HG03571 (cell line): ENCODE data around the gene TBX10.
"Not testable (repeated sequence)": the region's sequence is repeated elsewhere in the genome, so short reads cannot be mapped to it uniquely, and the experiment has no call there.

Experiments used
- ATAC-seq: cut with Tn5 transposase; IDR thresholded peaks from one replicate; pipeline ENCODE4 v1.9.1; 2021; ENCODE audit not compliant: unreplicated experiment

Gene TBX10

DNA sequence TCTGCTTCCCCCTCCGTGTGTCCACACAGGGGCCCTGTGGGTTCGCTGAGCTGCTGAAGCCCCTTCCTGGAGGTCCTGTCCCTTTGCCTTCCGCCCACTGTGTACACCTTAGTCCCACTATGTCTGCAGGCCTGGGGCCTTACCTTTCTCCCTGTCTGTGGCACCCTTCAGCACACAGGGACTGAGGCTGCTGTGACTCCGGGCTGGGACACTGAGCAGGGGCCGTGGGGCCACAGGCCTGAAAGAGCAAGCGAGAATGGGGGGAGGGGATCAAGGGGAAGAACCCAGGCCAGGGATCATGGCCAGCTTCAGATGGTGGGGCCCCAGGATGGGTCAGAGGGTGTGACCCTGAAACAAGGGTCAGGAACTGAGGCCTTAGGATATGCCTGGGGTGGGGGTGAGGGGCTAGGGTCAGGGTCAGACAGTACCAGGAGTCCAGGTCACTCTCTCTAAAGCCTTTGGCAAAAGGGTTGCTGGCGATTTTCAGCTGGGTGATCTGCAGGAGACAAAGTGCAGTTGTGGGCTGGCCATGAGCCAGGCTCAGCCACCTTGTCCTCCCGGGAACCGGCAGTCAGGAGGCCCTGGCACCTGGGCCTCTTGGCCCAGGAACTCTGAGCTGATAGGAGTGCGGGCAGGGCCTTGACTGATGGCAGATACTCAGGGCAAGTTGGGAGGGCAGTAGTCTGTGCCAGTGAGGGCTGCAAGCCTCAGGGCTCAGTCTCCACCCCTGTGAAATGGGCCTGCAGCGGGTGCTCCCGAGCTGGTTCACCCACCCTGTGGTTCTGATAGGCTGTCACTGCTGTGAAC is 7.2 kb downstream of the TBX10 start:
- no peak for ATAC-seq

DNA sequence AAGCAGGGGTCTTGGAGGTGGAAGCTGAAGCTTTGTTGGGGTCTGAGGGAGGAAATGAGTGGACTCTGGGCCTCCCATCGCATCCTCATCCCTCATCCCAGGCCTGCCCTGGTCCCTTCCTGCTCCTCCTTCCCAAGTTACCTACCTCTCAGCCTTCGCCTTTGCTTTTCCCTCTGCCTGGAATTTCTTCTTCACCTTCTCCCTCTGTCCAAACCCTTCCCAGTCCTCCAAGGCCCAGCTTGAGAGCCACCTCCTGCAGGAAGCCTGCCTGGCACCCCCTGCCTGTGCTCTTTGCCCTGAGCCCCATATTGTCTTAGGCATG is 7.7 kb downstream of the TBX10 start:
- ATAC-seq, result no peak

DNA sequence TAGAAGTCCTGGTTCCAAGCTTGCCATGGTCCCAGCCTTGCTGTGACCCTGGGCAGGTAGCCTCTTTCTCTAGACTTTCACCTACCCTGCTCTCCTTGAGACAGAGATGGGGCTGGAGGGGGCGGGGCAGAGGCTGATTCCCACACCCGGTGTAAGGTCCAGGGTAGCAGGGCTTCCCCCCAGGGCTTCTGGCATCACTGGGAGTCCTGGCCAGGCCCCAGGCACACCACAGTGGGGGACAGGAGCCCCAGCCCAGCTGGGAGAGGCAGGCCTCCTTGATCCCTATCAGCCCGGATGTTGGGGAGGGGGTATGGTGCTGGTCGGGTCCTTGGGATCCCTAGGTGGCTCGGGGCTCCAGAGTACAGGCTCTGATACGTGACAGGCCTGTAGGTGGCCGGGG is 8.2 kb downstream of the TBX10 start:
- no peak for ATAC-seq

DNA sequence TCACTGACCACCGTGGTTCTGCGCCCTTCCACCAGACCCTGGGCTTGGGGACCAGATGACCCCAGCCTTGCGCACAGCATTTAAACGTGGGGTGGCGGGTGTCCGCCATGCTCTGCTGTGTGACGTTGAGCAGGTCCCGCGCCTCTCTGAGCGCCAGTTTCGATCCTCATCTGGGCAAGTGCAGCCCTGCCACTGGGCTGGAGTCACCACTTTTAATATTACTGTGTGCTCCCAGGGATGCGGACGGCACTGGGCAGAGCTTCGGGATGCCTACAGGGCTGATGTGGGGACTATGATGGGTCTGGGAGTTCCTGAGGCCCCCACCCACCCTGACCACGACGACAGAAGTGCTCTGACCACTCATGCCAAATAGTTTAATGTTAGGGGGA is 8.6 kb downstream of the TBX10 start:
- ATAC-seq, result no peak

DNA sequence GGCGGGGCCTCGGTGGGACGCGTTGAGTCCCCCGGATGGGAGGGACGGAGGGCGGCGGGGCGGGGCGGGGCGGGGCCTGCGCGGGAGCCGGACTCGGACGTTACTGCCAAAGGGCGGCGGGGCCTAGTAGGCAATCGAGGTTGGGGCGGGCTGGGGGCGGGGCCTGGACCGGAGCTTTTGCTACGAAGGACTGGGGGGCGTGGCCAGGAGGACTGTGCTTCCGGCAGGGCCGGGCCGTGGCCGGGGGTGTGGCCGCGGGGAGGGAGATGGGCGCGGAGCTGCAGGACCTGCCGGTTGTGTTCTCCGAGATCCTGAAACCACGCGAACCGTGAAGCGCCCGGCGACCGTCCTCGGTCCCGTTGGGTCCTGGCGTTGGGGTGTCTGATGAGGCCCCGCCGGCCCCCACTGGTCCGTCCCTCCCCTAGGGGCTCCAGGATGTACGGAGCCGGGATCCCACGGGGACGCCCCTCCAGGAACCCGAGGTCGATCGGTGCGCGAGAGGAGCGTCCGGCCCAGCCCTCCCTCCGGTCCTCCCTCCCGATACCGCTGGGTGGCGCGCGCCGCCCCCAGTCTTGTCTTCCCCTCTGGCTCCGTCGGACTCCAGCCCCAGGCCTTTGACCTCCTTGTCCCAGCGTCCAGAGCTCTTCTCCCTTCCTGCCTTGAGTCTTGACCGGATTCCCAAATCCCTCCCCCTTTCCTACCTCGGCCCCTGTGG is 9.2 kb downstream of the TBX10 start:
- ATAC-seq, result peak; percentile 53

DNA sequence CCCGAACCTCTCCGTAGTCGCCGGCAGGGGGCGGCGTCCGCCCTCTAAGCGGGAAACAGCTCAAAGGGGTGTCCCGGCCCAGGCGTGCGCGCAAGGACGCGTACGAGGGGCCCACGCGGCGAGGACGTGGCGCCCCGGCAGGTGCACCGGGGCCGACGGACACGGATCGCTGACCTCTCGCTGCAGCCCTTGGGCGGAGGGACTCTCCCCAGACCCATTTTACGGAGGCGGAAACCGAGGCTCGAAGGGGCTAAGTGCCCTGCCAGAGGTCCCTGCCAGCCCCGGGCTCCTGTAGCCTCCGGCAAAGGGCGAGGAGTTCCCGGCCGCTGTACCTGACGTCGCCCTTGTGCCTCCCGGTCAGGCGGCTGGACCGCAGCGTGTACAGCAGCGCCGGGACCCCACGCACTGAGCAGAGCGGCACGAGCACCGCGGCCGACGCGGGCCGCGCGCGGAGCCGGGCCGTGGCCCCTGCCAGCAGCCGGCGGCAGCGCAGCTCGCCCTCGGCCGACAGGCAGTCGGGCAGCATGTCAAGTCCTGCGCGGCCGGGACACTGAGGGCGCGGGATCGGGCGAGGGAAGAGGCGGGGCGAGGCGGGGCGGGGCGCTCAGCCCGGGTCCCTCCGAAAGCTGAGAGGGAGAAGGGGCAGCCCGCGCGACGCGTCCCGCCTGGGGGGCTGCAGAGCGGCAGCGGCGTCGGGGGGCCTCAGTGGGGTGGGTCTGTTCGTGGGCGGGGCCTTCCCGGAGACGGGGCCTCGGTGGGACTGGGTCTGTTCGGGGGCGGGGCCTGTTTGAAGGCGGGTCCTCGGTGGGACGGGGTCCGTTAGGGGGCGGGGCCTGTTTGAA is 10.0 kb downstream of the TBX10 start, which contains the start of gene NUDT8:
TSS of gene NUDT8 (minus strand) at position 552 of the 842 bp plus-strand sequence. CDS start at position 526, 26 bp downstream.
- ATAC-seq, result peak; percentile 55

DNA sequence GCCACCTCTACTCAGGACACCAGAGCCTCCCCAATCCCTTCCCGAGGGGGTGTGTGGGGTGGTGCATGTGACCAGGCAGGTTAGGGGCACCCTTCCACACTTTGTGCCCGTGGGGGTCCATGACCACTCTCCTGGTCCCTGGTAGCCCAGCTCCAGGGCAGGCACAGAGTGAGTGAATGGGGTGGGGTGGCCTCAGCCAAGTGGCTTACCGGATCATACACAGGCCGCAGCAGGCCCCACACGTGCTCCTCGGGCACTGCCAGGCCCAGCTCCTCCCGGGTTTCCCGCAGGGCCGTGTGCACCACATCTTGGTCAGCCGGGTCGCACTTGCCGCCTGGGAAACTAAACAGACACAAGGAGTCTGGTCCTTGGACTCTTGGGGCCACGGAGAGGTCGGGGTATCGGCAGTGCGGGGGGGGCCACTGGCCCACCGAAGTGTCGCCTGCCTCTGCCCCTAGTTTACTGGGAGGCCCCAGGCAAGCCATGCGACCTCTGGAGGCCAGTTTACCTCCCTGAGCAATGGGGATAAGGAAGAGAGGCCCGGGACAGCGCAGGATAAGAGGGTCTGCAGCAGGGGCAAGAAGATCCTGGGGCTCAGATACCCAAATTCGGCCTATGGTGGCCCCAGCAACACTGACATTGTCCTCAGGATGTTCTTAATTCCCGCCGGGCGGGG is 10.7 kb downstream of the TBX10 start:
- ATAC-seq, result no peak

DNA sequence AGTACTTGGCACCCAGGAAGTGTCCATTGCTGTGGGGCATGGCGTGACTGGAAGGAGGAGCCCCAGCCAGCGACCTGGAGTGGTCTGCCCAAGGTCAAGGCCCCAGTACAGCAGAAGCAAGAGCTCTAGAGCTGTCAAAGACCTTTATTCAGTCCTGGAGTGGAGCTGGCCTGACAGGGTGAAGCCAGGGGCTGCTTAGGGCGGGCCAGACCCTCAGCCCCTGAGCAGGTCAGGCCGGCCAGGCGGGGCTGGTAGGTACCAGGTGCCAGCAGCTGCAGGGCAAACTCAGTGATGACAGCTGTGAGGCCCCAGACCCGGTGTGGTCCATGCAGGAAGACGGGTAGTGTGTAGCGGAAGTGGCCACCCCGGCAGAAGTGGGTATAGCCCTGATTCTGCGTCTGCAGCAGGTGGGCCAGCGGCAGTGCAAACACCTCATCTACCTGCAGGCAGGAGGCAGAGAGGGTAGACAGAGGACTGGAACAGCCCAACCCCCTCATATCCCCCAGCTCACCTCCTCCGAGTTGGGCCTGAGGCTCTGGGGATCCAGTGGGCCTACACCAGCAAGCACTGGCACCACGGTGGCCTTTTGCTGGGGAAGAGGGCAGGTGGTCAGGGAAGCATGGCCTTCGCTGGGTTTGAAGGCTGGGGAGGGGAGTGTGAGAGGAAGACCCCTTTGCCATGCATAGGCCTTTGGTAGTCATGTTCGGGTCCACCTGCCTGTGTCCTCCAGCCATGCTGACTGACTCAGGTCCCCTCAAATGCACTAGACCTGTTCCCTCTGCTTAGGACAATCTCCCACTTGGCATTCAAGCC is 11.5 kb downstream of the TBX10 start:
- no peak for ATAC-seq

DNA sequence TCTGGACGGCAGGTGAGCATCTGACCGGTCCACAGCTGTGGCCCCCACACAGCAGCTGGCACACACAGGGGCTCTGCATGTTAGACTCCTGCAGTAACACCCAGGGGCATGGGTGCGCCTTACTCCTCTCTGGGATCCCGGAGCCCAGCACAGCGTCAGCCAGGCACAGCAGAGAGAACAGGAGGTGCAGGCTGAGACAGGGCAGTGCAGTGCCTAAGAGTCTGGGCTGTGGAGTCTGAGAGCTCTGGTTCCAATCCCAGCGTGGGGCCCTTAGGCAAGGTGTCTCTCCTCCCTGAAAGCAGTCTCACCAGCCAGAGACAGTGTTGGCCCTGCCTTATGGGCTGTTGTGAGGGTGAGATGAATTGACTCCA is 12.1 kb downstream of the TBX10 start:
- ATAC-seq, result no peak

DNA sequence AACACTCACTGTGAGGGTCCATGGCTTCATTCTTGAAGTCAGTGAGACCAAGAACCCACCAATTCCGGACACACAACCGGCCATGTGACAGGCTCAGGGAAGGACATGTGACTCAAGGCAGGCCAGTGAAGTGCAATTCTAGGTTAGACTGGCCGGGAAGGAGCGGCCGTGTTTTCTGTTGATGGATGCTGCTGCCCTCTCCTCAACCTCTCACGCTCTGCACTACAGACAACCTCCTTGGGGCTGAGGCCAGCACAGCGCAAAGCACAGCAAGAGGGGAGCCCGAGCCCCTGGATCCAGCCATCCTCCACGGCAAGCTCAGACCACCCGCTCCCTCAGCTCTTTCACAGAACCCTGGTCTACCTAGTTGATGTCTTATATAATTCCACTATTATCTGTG is 12.6 kb downstream of the TBX10 start:
- no peak for ATAC-seq

DNA sequence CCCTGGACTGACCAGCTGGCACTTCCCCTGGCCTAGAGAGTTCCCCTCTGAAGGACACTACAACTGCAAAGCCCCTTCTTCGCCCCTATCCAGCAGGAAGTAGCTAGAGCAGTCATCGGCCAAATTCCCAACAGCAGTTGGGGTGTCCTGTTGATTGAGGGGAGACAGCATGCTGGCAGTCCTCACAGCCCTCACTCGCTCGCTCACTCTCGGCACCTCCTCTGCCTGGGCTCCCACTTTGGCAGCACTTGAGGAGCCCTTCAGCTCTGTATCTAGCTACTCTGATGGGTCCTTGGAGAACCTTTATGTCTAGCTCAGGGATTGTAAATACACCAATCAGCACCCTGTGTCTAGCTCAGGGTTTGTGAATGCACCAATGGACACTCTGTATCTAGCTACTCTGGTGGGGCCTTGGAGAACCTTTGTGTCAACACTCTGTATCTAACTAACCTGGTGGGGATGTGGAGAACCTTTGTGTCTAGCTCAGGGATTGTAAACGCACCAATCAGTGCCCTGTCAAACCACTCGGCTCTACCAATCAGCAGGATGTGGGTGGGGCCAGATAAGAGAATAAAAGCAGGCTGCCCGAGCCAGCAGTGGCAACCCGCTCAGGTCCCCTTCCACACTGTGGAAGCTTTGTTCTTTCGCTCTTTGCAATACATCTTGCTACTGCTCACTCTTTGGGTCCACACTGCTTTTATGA is 13.3 kb downstream of the TBX10 start:
- ATAC-seq, result not testable (repeated sequence)

DNA sequence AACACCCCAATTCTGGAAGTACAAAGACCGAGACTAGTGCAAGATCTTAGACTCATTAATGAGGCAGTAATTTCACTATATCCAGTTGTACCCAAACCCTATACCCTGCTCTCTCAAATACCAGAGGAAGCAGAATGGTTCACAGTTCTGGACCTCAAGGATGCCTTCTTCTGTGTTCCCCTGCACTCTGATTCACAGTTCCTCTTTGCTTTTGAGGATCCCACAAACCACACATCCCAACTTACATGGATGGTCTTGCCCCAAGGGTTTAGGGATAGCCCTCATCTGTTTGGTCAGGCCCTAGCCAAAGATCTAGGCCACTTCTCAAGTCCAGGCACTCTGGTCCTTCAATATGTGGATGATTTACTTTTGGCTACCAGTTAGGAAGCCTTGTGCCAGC is 15.8 kb downstream of the TBX10 start:
- ATAC-seq, result not testable (repeated sequence)

DNA sequence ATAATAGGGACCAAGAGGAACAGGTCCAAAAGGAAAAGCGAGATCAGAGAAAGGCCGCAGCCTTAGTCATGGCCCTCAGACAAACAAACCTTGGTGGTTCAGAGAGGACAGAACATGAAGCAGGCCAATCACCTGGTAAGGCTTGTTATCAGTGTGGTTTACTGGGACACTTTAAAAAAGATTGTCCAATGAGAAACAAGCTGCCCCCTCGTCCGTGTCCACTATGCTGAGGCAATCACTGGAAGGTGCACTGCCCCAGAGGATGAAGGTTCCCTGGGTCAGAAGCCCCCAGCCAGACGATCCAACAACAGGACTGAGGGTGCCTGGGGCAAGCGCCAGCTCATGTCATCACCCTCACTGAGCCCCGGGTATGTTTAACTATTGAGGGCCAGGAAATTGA is 16.7 kb downstream of the TBX10 start:
- ATAC-seq, result not testable (repeated sequence)

DNA sequence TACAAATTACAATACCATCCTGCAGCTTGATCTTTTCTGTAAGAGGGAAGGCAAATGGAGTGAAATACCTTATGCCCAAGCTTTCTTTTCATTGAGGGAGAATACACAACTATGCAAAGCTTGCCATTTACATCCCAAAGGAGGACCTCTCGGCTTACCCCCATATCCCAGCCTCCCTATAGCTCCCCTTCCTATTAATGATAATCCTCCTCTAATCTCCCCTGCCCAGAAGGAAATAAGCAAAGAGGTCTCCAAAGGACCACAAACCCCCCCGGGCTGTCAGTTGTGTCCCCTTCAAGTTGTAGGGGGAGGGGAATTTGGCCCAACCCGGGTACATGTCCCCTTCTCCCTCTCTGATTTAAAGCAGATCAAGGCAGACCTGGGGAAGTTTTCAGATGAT is 17.6 kb downstream of the TBX10 start:
- ATAC-seq, result not testable (repeated sequence)

DNA sequence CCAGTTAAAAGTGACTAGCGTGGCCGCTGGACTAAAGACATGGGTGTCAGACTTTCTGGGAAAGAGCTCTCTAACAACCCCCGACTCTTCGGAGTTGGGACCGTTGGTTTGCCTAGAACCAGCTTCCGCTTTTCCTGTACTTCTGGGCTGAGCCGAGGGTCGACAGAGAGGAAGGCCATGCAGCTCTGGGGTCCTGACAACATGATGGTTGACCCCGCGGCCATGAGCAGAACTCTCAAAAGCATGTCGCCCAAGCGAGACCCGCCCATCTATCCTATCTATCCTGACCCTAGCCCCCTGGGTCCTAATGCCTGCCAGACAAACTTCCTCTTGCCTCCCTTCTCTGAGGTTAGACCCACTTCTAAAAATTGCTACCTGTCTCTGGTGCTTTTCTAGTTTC is 18.9 kb downstream of the TBX10 start:
- ATAC-seq, result not testable (repeated sequence)

DNA sequence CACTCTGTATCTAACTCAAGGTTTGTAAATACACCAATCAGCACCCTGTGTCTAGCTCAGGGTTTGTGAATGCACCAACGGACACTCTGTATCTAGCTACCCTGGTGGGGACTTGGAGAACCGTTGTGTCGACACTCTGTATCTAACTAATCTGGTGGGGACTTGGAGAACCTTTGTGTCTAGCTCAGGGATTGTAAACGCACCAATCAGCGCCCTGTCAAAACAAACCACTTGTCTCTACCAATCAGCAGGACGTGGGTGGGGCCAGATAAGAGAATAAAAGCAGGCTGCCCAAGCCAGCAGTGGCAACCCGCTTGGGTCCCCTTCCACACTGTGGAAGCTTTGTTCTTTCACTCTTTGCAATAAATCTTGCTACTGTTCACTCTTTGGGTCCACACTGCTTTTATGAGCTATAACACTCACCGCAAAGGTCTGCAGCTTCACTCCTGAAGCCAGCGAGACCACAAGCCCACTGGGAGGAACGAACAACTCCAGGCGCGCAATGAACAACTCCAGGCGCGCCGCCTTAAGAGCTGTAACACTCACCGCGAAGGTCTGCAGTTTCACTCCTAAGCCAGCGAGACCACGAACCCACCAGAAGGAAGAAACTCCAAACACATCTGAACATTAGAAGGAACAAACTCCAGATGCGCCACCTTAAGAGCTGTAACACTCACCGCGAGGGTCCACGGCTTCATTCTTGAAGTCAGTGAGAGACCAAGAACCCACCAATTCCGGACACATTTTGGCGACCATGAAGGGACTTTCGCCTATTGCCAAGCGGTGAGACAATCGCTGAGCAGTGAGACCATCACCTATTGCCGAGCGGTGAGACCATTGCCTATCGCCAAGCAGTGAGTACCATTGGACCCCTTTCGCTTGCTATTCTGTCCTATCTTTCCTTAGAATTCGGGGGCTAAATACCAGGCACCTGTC is 19.6 kb downstream of the TBX10 start:
- ATAC-seq, result not testable (repeated sequence)

DNA sequence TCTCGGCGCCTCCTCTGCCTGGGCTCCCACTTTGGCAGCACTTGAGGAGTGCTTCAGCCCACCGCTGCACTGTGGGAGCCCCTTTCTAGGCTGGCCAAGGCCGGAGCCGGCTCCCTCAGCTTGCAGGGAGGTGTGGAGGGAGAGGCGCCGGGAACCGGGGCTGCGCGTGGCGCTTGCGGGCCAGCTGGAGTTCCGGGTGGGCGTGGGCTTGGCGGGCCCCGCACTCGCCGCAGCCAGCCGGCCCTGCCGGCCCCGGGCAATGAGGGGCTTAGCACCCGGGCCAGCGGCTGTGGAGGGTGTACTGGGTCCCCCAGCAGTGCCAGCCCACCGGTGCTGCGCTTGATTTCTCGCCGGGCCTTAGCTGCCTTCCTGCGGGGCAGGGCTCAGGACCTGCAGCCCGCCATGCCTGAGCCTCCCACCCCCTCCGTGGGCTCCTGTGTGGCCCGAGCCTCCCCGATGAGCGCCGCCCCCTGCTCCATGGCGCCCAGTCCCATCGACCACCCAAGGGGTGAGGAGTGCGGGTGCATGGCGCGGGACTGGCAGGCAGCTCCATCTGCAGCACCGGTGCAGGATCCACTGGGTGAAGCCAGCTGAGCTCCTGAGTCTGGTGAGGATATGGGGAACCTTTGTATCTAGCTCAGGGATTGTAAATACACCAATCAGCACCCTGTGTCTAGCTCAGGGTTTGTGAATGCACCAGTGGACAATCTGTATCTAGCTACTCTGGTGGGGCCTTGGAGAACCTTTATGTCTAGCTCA is 20.5 kb downstream of the TBX10 start:
- not testable (repeated sequence) for ATAC-seq
